IPS DF 6.9 (cell line): ENCODE measurements around the gene ALDH1A1.

Source experiments
- DNase-seq: peaks from one replicate; pipeline ENCODE4 v3.0.0-alpha.2; 2013; ENCODE audit warnings: low read depth, low spot score
- H3K27ac ChIP-seq: one replicate; pipeline ENCODE4 v1.5.1; 2013; ENCODE audit warnings: low read length, control low read depth
- H3K27me3 ChIP-seq: 2 replicates; pipeline ENCODE4 v1.6.1; 2013; ENCODE audit warnings: mild to moderate bottlenecking, low read length; ENCODE audit not compliant: control insufficient read depth, insufficient read depth
- H3K36me3 ChIP-seq: 2 replicates; pipeline ENCODE4 v1.6.1; 2013; ENCODE audit warnings: low read length; ENCODE audit not compliant: control insufficient read depth, insufficient read depth
- H3K4me1 ChIP-seq: 2 replicates; pipeline ENCODE4 v1.6.1; 2013; ENCODE audit warnings: low read length; ENCODE audit not compliant: control insufficient read depth, insufficient read depth
- H3K4me3 ChIP-seq: 2 replicates; pipeline ENCODE4 v1.5.1; 2013; ENCODE audit warnings: mild to moderate bottlenecking, low read length
- H3K9me3 ChIP-seq: 2 replicates; pipeline ENCODE4 v1.6.1; 2013; ENCODE audit warnings: low read length, inconsistent platforms; ENCODE audit not compliant: control insufficient read depth, insufficient read depth
- WGBS: extraction: QIAGEN DNeasy Blood & Tissue Kit; methylation state at CpG from one replicate; pipeline ENCODE4 v1.1.7; 2013; ENCODE audit warnings: mixed read lengths, missing lambda C conversion rate; ENCODE audit not compliant: insufficient read length, insufficient coverage; 5-methylcytosine and 5-hydroxymethylcytosine counted together

The ALDH1A1 gene

DNA sequence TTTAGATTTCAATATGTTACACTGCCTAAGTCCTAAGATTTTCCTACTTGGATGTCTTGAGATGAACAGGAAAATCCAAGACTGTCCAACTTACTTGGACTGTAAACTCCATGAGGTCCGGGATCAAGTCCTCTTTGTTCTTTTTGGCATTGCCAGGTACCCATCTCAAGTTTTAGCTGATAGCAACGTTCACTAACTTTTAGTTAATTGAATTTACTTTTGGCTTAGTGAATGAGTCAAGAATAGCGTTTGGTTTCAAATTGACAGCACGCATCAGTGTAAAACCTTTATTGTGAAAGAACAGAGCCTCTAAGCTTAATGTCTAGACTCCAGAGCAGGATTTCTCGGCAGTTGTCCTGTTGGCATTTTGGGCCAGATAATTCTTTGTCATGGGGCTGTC lies 37.2 kb downstream of the ALDH1A1 start:
- no peak overlapping the region for H3K4me3 ChIP-seq
- no peaks in the 10 kb centered on the region for H3K36me3 ChIP-seq
- no peaks in the 10 kb centered on the region for H3K27me3 ChIP-seq
- H3K9me3 ChIP-seq: no peaks in the 10 kb centered on the region
- no peak overlapping the region for H3K27ac ChIP-seq
- DNase-seq: no peak
- WGBS: no CpG with 5 or more reads among the region's 5 CpGs
- H3K4me1 ChIP-seq: no peaks in the 10 kb centered on the region

DNA sequence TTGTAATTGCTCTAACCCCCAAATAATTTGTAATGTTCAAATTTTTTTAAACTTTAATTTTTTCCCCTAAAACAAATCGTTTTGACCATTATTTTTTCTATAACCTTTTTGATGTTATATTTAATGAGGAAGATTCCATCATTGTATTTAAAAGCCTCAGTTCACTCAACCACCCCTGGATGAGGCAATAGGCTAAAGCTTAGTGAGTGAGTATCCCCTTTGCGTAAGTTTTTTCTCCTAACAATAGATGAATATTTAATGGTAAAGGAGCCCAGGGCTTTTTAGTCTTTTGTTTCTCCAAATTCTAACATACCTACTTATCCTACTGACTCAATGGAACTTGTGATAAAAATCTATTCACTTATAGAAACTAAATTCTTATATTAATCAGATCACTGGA lies 38.1 kb downstream of the ALDH1A1 start:
- no peaks in the 10 kb centered on the region for H3K27me3 ChIP-seq
- H3K4me3 ChIP-seq: no peak overlapping the region
- H3K36me3 ChIP-seq: no peaks in the 10 kb centered on the region
- no peak for DNase-seq
- no peak overlapping the region for H3K27ac ChIP-seq
- no peaks in the 10 kb centered on the region for H3K9me3 ChIP-seq
- 100% methylated on average over 1 of the region's 2 CpGs for WGBS
- no peaks in the 10 kb centered on the region for H3K4me1 ChIP-seq

DNA sequence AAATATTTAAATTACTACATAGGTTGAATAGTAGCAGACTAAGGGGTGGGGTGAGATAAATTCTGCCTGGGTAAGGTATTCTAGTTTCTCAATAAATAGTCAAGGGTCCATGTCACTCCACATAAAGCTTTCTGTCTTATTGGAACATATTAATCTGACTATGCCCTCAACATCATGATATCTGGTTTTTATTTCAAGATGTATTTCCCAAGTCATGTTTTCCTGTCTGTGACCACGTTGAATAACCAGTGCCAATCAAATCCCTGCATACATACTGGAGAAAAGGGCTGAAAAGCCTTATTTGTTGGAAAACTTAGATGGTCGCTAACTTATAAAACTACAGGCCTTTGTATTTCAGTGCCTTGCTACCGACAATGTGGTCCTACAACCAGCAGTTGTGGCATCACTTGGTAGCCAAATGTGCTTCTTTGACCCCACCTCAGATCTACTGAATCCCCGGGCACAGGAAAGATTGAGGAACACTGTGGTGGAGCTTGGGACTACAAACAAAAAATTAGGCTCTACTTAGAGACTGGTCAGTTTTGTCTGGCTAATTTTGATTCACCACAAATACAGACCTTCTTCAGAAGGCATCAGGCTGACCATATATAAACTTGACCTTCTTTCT lies 39.4 kb downstream of the ALDH1A1 start:
- Histone ChIP-seq H3K9me3 (no peaks in the 10 kb centered on the region), H3K36me3 (no peaks in the 10 kb centered on the region), H3K27ac (no peak overlapping the region), H3K27me3 (no peaks in the 10 kb centered on the region), H3K4me3 (no peak overlapping the region), H3K4me1 (no peaks in the 10 kb centered on the region)
- WGBS: no CpG with 5 or more reads among the region's 4 CpGs
- no peak for DNase-seq

DNA sequence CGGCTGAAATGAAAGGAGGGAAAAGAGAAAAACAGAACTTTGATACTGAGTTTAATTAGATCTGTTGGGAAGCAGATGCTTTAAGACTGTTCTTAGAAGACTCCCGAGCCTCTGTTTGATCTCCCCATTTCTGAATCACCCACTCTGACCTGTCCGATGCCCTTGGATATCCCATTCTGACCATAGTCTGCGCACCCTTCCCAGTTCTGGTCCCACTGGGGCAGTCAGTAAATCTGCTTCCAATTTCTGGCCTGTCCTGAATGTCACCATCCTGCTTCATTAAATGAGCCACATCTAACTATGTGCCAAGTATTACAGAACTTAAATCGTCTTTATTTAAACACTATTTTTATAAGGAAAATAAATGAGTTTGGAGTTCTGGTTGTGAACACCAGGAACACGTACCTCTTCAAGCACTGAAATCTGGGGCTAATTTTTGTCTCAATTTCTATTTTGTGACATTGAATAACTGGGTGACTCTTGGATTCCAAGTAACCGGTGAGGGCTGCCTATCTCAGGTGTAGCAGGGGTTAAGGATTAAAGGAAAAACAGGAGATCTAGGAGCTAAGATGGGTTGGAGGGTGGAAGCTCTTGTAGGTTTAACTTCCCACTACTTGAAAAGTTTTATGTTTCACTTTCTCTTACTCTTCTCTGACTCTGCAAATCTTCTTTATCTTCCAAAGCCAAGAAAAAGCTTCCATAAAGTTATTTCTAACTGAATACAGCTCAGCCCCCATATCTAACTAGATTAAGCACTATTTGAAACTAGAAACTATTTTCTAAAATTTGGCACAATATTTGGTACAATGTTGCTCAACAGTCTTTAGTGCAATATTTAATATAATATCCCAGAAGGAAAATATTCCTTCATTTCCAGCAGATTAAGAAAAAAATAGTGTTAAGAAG lies 40.1 kb downstream of the ALDH1A1 start:
- no peak for DNase-seq
- Histone ChIP-seq H3K4me1 (no peaks in the 10 kb centered on the region), H3K4me3 (no peak overlapping the region), H3K27me3 (no peaks in the 10 kb centered on the region), H3K27ac (no peak overlapping the region), H3K36me3 (no peaks in the 10 kb centered on the region), H3K9me3 (no peaks in the 10 kb centered on the region)
- no CpG with 5 or more reads among the region's 7 CpGs for WGBS

DNA sequence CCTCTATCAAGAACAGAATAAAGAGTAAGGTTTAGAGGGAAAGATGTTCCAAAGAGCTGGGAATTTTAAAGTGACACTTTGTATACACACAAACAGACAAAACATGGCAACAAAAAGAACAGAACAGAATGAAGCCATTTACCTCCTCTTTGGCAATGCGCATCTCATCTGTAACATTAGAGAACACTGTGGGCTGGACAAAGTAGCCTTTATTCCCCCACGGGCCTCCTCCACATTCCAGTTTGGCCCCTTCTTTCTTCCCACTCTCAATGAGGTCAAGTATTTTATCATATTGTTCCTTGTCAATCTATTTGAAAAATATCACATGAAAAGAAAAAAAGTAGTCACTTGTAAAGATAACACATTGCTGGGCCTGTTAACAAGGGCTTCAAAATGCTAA lies 41.0 kb downstream of the ALDH1A1 start:
- no peak for DNase-seq

DNA sequence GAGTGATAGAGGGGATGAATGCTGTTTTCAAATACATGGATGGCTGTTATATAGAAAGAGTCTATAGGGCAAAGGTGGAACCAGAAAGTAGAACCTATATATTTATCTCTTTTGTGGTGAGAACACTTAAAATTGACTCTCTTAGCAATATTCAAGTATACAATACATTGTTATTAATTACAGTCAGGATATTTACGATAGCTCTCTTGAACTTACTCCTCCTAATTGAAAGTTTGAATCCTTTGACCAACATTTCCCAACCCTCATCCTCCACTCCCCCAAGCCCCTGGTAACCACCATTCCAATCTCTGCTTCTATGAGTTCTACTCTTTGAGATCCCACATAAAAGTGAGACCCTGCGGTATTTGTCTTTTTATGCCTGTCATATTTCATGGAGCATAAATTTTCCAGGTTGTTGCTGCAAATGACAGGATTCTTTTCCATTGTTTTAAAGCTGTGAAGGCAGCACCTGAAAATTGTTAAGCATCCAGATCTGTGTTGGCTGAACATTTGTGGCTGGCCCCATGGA lies 41.5 kb downstream of the ALDH1A1 start:
- DNase-seq: no peak
- no CpG with 5 or more reads among the region's 2 CpGs for WGBS
- no peaks in the 10 kb centered on the region for H3K27me3 ChIP-seq
- no peaks in the 10 kb centered on the region for H3K9me3 ChIP-seq
- no peak overlapping the region for H3K27ac ChIP-seq
- H3K36me3 ChIP-seq: no peaks in the 10 kb centered on the region
- no peaks in the 10 kb centered on the region for H3K4me1 ChIP-seq
- no peak overlapping the region for H3K4me3 ChIP-seq

More for the DNA sequence above, 41.0 kb downstream of the ALDH1A1 start:
- no peak overlapping the region for H3K27ac ChIP-seq
- no peak overlapping the region for H3K4me3 ChIP-seq
- H3K27me3 ChIP-seq: no peaks in the 10 kb centered on the region
- no CpG with 5 or more reads among the region's 2 CpGs for WGBS
- H3K4me1 ChIP-seq: no peaks in the 10 kb centered on the region
- no peaks in the 10 kb centered on the region for H3K9me3 ChIP-seq
- no peaks in the 10 kb centered on the region for H3K36me3 ChIP-seq

DNA sequence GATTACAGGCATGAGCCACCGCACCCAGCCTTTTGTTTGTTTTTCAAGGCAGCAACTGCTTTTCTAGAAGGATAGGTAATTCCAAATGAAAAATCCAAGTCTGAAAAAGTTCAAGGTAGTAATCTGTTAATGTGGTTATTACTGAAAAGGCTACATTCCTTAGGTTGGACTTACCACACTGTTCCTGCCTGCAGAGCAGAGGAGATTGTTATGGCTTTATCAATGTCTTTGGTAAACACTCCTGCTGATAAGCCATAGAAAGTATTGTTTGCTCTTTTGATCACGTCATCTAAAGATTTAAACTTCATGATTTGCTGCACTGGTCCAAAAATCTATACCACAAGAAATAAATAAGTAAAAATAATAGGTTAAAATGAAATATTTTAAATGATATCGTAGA lies 43.4 kb downstream of the ALDH1A1 start:
- H3K4me1 ChIP-seq: no peaks in the 10 kb centered on the region
- H3K9me3 ChIP-seq: no peaks in the 10 kb centered on the region
- DNase-seq: no peak
- no CpG with 5 or more reads among the region's 3 CpGs for WGBS
- no peaks in the 10 kb centered on the region for H3K27me3 ChIP-seq
- no peak overlapping the region for H3K27ac ChIP-seq
- H3K36me3 ChIP-seq: no peaks in the 10 kb centered on the region
- no peak overlapping the region for H3K4me3 ChIP-seq

DNA sequence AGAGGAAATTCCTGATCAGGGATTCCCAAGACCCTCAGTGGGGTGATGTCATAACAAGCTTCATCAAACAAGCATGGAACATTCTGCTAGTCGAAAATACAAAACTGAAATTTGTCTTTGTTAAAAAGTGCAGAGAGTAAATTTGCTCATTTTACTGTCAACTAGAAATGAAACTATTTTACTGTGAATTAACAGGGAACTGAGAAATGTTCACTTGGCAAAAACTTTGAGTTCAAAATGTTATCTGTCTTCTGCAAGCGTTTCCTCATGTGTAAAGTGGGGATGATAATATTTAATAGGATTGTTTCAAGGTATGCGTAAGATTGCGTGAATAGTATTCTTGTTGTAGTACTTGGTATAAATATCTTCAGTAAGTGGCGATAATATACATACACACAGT lies 45.4 kb downstream of the ALDH1A1 start:
- Histone ChIP-seq H3K4me3 (no peak overlapping the region), H3K27me3 (no peaks in the 10 kb centered on the region), H3K36me3 (no peaks in the 10 kb centered on the region), H3K4me1 (no peaks in the 10 kb centered on the region), H3K27ac (no peak overlapping the region), H3K9me3 (no peaks in the 10 kb centered on the region)
- DNase-seq: no peak
- WGBS: 100% methylated on average over 3 of the region's 5 CpGs

DNA sequence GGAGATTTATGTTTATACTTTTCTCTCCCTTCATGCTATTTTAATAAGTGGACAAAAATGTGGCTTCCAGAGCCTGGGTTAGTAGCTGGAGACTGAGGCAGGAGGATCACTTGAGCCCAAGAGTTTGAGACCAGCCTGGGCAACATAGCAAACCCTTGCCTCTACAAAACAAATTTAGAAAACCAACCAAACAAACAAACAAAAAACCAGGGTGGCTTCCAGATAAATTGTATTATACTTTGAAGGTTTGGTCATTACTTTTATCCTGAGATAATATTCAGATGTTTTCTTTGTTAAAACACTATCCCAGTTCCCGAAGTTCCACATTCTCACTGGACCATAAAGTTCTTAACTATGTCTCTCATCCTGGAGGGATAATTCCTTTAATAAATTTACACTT lies 46.0 kb downstream of the ALDH1A1 start:
- Histone ChIP-seq H3K9me3 (no peaks in the 10 kb centered on the region), H3K4me3 (no peak overlapping the region), H3K36me3 (no peaks in the 10 kb centered on the region), H3K4me1 (no peaks in the 10 kb centered on the region), H3K27ac (no peak overlapping the region), H3K27me3 (no peaks in the 10 kb centered on the region)
- WGBS: no CpG with 5 or more reads among the region's 1 CpG
- no peak for DNase-seq

DNA sequence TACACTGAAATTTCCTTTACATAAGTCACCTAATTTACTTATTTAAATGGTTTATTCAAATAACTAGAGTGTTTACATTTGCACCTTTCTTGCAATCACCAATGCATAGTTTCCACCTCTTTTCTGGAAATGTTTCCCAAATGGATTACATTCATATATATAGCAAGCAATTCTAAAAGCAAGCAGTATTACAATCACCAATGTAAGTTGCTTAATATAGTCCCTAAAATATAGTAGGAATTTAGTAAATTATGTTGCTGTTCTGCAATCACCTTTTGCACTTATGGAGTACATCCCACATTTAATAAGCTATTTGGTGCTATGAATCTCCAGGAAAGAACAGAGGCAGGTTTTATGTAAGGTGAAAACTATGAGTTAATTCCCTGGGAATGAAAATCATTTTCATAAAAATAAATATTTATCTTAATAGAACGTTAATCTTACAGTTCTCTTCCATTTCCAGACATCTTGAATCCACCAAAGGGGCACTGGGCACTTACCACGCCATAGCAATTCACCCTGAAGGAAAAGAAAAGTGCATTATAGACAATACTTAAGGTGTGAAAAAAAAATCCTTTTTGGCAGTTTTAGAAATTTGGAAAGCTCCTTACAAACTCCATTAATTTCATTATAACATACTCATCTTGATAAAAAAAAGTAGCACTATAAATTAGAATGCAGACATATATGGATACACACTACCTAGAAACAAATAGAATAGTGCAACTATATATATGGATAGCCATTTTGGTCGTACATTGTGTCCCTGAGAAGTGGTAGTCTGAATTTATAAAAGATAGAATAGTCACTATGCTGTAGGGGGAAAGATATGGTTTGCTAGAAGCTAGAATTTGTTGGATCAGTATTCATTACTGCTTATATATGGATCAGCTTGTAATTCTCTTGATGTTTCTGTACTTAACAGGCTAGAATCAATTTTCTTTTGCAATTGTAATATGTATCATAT lies 47.1 kb downstream of the ALDH1A1 start:
- WGBS: no CpG with 5 or more reads among the region's 3 CpGs
- Histone ChIP-seq H3K9me3 (no peaks in the 10 kb centered on the region), H3K4me1 (no peaks in the 10 kb centered on the region), H3K27me3 (no peaks in the 10 kb centered on the region), H3K36me3 (no peaks in the 10 kb centered on the region), H3K4me3 (no peak overlapping the region), H3K27ac (no peak overlapping the region)
- DNase-seq: no peak
